Fibroblast of mammary gland (primary cell): Measurements from ENCODE around the gene PTBP2.

ENCODE experiments used
- DNase-seq: peaks from one replicate; pipeline ENCODE4 v3.0.0-alpha.2; 2010; ENCODE audit warnings: low read depth
- H3K4me3 ChIP-seq: 2 replicates; pipeline ENCODE4 v1.5.1; 2011; ENCODE audit warnings: low read depth, mild to moderate bottlenecking, low read length, moderate library complexity; ENCODE audit not compliant: control insufficient read depth
- CTCF ChIP-seq: conservative IDR thresholded peaks from 2 replicates; pipeline ENCODE4 v1.5.1; 2011; ENCODE audit warnings: low read depth, low read length, inconsistent platforms; ENCODE audit not compliant: control insufficient read depth, insufficient read depth

The PTBP2 gene

GRCh38 chr1:96698342-96698983 is 23.1 kb upstream of the PTBP2 start:
- peak; percentile 43 for DNase-seq
- no peak overlapping the region for H3K4me3 ChIP-seq
- no peak for TF ChIP-seq CTCF

GRCh38 chr1:96703186-96703585 is 18.4 kb upstream of the PTBP2 start:
- TF ChIP-seq CTCF, result no peak
- peak; percentile 56 for DNase-seq
- no peak overlapping the region for H3K4me3 ChIP-seq

- H3K4me3 ChIP-seq, result no peak overlapping the region
- no peak for TF ChIP-seq CTCF
- no peak for DNase-seq
These were observed 14.6 kb upstream of the PTBP2 start for GRCh38 chr1:96707023-96707422.

GRCh38 chr1:96708482-96708881 is 13.1 kb upstream of the PTBP2 start:
- no peak overlapping the region for H3K4me3 ChIP-seq
- DNase-seq, result no peak

GRCh38 chr1:96710708-96711477 is 10.7 kb upstream of the PTBP2 start:
- H3K4me3 ChIP-seq, result no peak overlapping the region
- TF ChIP-seq CTCF, result no peak
- DNase-seq, result peak; percentile 74

More at GRCh38 chr1:96708482-96708881, 13.1 kb upstream of the PTBP2 start:
- no peak for TF ChIP-seq CTCF

GRCh38 chr1:96713649-96714048 is 7.9 kb upstream of the PTBP2 start:
- DNase-seq, result no peak
- no peak for TF ChIP-seq CTCF
- no peak overlapping the region for H3K4me3 ChIP-seq
